K562 (cell line): Measurements from ENCODE around the gene PLCD1. TPM values are rescaled to one million over a fixed set of nuclear protein-coding genes. Genes with fewer than 3 reads are reported as not detected.

Experiments used
- CEBPB ChIP-seq: fragments of 450-650 bp; IDR thresholded peaks from 2 replicates; pipeline ENCODE4 v1.6.1; 2016; ENCODE audit warnings: missing genetic modification characterization, missing compliant biosample characterization
- CEBPG ChIP-seq, 3 experiments: fragments of 200-800 bp in 1 of 3; sonication (Bioruptor generic) in 1 of 3; sonication (generic) in 1 of 3; formaldehyde crosslinking in 1 of 3; IDR thresholded peaks in 2 of 3; conservative IDR thresholded peaks in 1 of 3; 2 replicates each; pipeline versions ENCODE4 v1.6.1 to v1.8.0; 2016 to 2022; ENCODE audit warnings: missing compliant biosample characterization in 2 of 3, missing genetic modification characterization in 2 of 3, mild to moderate bottlenecking in 1 of 3, missing genetic modification reagents in 1 of 3
- CXXC5 ChIP-seq: fragments of 250-450 bp; sonication (Bioruptor Pico); IDR thresholded peaks from 2 replicates; pipeline ENCODE4 v1.8.0; 2022; ENCODE audit warnings: inconsistent platforms, mild to moderate bottlenecking, moderate library complexity
- DPF2 ChIP-seq: fragments of 450-650 bp; IDR thresholded peaks from 2 replicates; pipeline ENCODE4 v1.6.1; 2016
- EP300 ChIP-seq: IDR thresholded peaks from 2 replicates; pipeline ENCODE4 v1.6.1; 2012; ENCODE audit warnings: low read length, improper control_type of control experiment
- HDAC2 ChIP-seq: fragments of 450-650 bp; IDR thresholded peaks from 2 replicates; pipeline ENCODE4 v1.6.1; 2016; ENCODE audit warnings: mild to moderate bottlenecking
- JUND ChIP-seq, 2 experiments: IDR thresholded peaks; 2 replicates in 1 of 2; 3 replicates in 1 of 2; pipeline ENCODE4 v1.6.1; 2011; ENCODE audit warnings: borderline replicate concordance in 2 of 2, low read depth in 2 of 2, low read length in 2 of 2, improper control_type of control experiment in 1 of 2, missing biosample characterization in 1 of 2, missing genetic modification characterization in 1 of 2, missing genetic modification reagents in 1 of 2
- MECOM ChIP-seq: fragments of 250-450 bp; sonication (Bioruptor Pico); IDR thresholded peaks from 2 replicates; pipeline ENCODE4 v1.8.0; 2022; ENCODE audit warnings: inconsistent platforms
- NR2C1 ChIP-seq, 2 experiments: fragments of 450-650 bp; IDR thresholded peaks; 2 replicates each; pipeline ENCODE4 v1.6.1; 2017; ENCODE audit warnings: mild to moderate bottlenecking in 2 of 2, antibody characterized with exemption in 1 of 2, inconsistent platforms in 1 of 2, missing compliant biosample characterization in 1 of 2, missing genetic modification characterization in 1 of 2
- POLR2H ChIP-seq: IDR thresholded peaks from 2 replicates; pipeline ENCODE4 v1.6.1; 2016; ENCODE audit warnings: missing genetic modification characterization, low read depth, mild to moderate bottlenecking, control low read depth, missing compliant biosample characterization, moderate library complexity
- POLR3A ChIP-seq: IDR thresholded peaks from 2 replicates; pipeline ENCODE4 v1.6.1; 2011; ENCODE audit warnings: borderline replicate concordance, mild to moderate bottlenecking, moderate library complexity; ENCODE audit not compliant: insufficient read length, insufficient read depth; ENCODE audit errors: extremely low read depth
- SMARCE1 ChIP-seq: fragments of 450-650 bp; IDR thresholded peaks from 2 replicates; pipeline ENCODE4 v1.7.1; 2016; ENCODE audit warnings: mild to moderate bottlenecking
- TRIM24 ChIP-seq, 2 experiments: fragments of 450-650 bp; IDR thresholded peaks; 2 replicates each; pipeline ENCODE4 v1.6.1; 2016
- ZEB2 ChIP-seq: fragments of 450-650 bp; IDR thresholded peaks from 2 replicates; pipeline ENCODE4 v1.6.1; 2016
- ZNF764 ChIP-seq: fragments of 250-450 bp; sonication (Bioruptor Pico); IDR thresholded peaks from 2 replicates; pipeline ENCODE4 v1.4.0; 2020; ENCODE audit warnings: low read depth, mild to moderate bottlenecking, moderate library complexity
- polyA plus RNA-seq, 8 experiments: library from polyadenylated mRNA; depleted of rRNA in 4 of 8; stranded (reverse) in 5 of 8; unstranded in 3 of 8; fragments of >200 nt; fragmentation: Nextera tagmentation in 2 of 8; fragmentation: Illumina TruSeq in 1 of 8; extraction: Ambion mirVana in 2 of 8; extraction: Trizol in 1 of 8; gene quantifications; 2 replicates each; pipeline versions ENCODE4 v1.2.1 to v1.2.3, GENCODE V29; 2011 to 2014; ENCODE audit warnings: inconsistent platforms in 1 of 8, missing spikeins in 1 of 8
- total RNA-seq, 7 experiments: library from RNA; depleted of rRNA in 6 of 7; stranded (reverse); fragments of >200 nt in 6 of 7; fragmentation: Illumina TruSeq in 2 of 7; extraction: Trizol in 2 of 7; gene quantifications; 2 replicates each; pipeline versions ENCODE4 v1.2.1 to v1.2.3, GENCODE V29; 2011 to 2021; ENCODE audit warnings: low replicate concordance in 1 of 7
- TF ChIP-seq, protein P1 (sequence below), 2 experiments: fragments of 450-650 bp in 1 of 2; sonication (generic) in 1 of 2; formaldehyde crosslinking in 1 of 2; IDR thresholded peaks in 1 of 2; conservative IDR thresholded peaks in 1 of 2; 2 replicates each; pipeline versions ENCODE4 v1.6.1 to v1.8.1; 2016 to 2023; ENCODE audit warnings: mild to moderate bottlenecking in 2 of 2, moderate library complexity in 2 of 2, inconsistent platforms in 1 of 2, missing genetic modification reagents in 1 of 2
- TF ChIP-seq, protein P2 (sequence below): fragments of 450-650 bp; IDR thresholded peaks from 2 replicates; pipeline ENCODE4 v1.7.1; 2018; ENCODE audit warnings: mild to moderate bottlenecking, low read depth; ENCODE audit not compliant: partially characterized antibody
- TF ChIP-seq, protein P3 (sequence below): fragments of 450-650 bp; formaldehyde crosslinking; IDR thresholded peaks from 2 replicates; pipeline ENCODE4 v1.4.0; 2022; ENCODE audit warnings: mild to moderate bottlenecking, moderate library complexity
- TF ChIP-seq, protein P4 (sequence below): sonication (generic); formaldehyde crosslinking; IDR thresholded peaks from 2 replicates; pipeline ENCODE4 v1.8.1; 2023; ENCODE audit warnings: mild to moderate bottlenecking, missing genetic modification reagents

PLCD1 gene
- total and polyA plus RNA-seq, 9 of the 15 experiments (the other 6 are each of a cell fraction or from before 2014, with no cell fraction given) = 5.4 to 209 (median 116) TPM

DNA sequence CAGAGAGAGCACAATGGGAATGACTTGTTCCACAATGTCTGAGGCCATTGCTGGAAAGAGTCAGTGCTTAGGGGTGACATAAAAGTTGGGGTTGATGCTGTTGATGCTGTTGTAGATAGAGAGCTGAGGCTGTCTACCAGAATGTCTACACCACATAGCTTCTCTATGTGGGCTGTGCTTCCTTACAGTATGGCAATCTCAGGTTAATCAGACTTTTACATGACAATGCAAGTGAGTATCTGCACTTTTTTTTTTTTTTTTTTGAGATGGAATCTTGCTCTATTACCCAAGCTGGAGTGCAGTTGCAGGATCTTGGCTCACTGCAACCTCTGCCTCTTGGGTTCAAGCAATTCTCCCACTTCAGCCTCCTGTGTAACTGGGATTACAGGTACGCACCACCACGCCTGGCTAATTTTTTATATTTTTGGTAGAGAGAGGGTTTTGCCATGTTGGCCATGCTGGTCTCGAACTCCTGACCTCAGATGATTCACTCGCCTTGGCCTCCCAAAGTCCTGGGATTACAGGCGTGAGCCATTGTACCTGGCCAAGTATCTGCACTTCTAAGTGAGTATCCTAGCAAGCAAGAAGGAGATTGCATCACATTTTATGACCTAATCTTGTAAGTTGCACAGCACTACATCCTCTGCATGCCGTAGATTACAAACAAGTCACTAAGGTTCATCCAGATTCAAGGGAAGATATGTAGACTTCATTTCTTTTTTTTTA, 38.2 kb upstream of the PLCD1 start (continued):
- TF ChIP-seq, protein P1, sequence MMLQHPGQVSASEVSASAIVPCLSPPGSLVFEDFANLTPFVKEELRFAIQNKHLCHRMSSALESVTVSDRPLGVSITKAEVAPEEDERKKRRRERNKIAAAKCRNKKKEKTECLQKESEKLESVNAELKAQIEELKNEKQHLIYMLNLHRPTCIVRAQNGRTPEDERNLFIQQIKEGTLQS (IDR thresholded peaks at IDR 0.05) = peak; percentile 90
- TF ChIP-seq, protein P1 (CRISPR knock-in tag; conservative IDR thresholded peaks at IDR 0.05) = no peak
- TF ChIP-seq ZEB2 = peak; percentile 75
- TF ChIP-seq, protein P2, sequence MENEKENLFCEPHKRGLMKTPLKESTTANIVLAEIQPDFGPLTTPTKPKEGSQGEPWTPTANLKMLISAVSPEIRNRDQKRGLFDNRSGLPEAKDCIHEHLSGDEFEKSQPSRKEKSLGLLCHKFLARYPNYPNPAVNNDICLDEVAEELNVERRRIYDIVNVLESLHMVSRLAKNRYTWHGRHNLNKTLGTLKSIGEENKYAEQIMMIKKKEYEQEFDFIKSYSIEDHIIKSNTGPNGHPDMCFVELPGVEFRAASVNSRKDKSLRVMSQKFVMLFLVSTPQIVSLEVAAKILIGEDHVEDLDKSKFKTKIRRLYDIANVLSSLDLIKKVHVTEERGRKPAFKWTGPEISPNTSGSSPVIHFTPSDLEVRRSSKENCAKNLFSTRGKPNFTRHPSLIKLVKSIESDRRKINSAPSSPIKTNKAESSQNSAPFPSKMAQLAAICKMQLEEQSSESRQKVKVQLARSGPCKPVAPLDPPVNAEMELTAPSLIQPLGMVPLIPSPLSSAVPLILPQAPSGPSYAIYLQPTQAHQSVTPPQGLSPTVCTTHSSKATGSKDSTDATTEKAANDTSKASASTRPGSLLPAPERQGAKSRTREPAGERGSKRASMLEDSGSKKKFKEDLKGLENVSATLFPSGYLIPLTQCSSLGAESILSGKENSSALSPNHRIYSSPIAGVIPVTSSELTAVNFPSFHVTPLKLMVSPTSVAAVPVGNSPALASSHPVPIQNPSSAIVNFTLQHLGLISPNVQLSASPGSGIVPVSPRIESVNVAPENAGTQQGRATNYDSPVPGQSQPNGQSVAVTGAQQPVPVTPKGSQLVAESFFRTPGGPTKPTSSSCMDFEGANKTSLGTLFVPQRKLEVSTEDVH = no peak
- TF ChIP-seq POLR2H (tag) = peak; percentile 95
- TF ChIP-seq CXXC5 = peak; percentile 32
- TF ChIP-seq, protein P3, sequence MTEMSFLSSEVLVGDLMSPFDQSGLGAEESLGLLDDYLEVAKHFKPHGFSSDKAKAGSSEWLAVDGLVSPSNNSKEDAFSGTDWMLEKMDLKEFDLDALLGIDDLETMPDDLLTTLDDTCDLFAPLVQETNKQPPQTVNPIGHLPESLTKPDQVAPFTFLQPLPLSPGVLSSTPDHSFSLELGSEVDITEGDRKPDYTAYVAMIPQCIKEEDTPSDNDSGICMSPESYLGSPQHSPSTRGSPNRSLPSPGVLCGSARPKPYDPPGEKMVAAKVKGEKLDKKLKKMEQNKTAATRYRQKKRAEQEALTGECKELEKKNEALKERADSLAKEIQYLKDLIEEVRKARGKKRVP (CRISPR knock-in tag) = peak; percentile 70
- TF ChIP-seq SMARCE1 = peak; percentile 46; the same call in 1 of the 2 replicates
- TF ChIP-seq ZNF764 (CRISPR knock-in tag) = no peak
- TF ChIP-seq HDAC2 = 0 out of 2 replicates have a peak, but pooled peaks have one; percentile 19
- TF ChIP-seq, protein P4, sequence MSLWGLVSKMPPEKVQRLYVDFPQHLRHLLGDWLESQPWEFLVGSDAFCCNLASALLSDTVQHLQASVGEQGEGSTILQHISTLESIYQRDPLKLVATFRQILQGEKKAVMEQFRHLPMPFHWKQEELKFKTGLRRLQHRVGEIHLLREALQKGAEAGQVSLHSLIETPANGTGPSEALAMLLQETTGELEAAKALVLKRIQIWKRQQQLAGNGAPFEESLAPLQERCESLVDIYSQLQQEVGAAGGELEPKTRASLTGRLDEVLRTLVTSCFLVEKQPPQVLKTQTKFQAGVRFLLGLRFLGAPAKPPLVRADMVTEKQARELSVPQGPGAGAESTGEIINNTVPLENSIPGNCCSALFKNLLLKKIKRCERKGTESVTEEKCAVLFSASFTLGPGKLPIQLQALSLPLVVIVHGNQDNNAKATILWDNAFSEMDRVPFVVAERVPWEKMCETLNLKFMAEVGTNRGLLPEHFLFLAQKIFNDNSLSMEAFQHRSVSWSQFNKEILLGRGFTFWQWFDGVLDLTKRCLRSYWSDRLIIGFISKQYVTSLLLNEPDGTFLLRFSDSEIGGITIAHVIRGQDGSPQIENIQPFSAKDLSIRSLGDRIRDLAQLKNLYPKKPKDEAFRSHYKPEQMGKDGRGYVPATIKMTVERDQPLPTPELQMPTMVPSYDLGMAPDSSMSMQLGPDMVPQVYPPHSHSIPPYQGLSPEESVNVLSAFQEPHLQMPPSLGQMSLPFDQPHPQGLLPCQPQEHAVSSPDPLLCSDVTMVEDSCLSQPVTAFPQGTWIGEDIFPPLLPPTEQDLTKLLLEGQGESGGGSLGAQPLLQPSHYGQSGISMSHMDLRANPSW = no peak
- TF ChIP-seq EP300 = peak; percentile 48
- peak; percentile 72 for TF ChIP-seq JUND (IDR thresholded peaks at IDR 0.05; ENCODE audit: borderline replicate concordance, low read depth, low read length)
- TF ChIP-seq JUND (tag; IDR thresholded peaks at IDR 0.05; ENCODE audit: borderline replicate concordance, low read depth, low read length) = no peak
- peak; percentile 47; the same call in 1 of the 2 replicates for TF ChIP-seq DPF2
- peak; percentile 92 for TF ChIP-seq CEBPB
- 0 out of 2 replicates have a peak, but pooled peaks have one; percentile 43 for TF ChIP-seq MECOM (CRISPR knock-in tag)
- TF ChIP-seq CEBPG (CRISPR knock-in tag; IDR thresholded peaks at IDR 0.05) = peak; percentile 69; the same call in 1 of the 2 replicates
- TF ChIP-seq CEBPG (tag; conservative IDR thresholded peaks at IDR 0.05 in 1 of 2, IDR thresholded peaks at IDR 0.05 in 1 of 2) = peak; percentile 98
- peak; percentile 69 to 78 for TF ChIP-seq TRIM24 (IDR thresholded peaks at IDR 0.05)
- peak; percentile 66 for TF ChIP-seq POLR3A
- TF ChIP-seq NR2C1 (IDR thresholded peaks at IDR 0.05) = no peak
- TF ChIP-seq NR2C1 (tag; IDR thresholded peaks at IDR 0.05) = 0 out of 2 replicates have a peak, but pooled peaks have one; percentile 41
